Activated CD4-positive, CD25-positive, alpha-beta regulatory T cell (primary cell): ENCODE data around the gene PLXNA4.
"Not testable (repeated sequence)": the region's sequence is repeated elsewhere in the genome, so short reads cannot be mapped to it uniquely, and the experiment has no call there.

ENCODE experiments used
- DNase-seq, 4 experiments: peaks; one replicate each; lab custom pipeline; 2025; lab: John Stamatoyannopoulos, UW

The PLXNA4 gene

DNA sequence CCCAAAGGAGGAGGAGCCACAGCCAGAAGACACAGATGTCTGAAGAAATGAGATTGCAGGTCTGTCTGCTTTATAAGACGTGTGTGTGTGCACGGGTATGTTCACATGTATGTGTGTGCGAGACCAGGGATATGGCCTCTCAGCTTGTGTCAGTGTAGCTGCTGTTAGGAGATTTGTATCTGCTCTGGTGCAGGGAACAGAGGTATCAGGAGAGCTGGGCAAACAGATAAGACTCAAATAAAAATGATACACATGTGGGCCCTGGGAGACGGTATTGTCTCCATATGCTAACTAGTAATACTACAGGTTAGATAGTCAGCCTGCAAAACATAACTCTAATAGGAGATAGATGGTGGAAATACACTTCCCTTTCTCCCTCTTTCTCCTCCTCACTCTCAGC is 161.0 kb downstream of the PLXNA4 start:
- DNase-seq, result no peak

DNA sequence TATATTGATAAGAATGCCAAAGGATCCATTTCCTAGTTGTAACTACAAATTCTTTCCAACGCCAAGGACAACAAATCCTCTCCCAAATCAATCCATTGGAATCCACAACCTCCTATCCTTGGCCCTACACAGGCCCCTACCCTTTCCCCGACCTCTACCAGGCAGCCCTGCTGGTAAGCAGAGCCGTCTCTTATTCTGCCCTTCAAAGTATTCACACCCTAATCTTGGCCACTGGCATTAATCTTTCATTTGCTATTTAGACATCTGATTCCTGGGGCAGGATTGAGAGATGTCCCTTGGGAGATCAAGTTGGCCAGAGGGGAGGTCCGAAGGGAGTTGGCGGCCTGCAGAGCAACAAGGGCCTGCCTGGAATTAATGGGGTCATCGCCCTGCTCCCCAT is 161.4 kb downstream of the PLXNA4 start:
- no peak for DNase-seq

DNA sequence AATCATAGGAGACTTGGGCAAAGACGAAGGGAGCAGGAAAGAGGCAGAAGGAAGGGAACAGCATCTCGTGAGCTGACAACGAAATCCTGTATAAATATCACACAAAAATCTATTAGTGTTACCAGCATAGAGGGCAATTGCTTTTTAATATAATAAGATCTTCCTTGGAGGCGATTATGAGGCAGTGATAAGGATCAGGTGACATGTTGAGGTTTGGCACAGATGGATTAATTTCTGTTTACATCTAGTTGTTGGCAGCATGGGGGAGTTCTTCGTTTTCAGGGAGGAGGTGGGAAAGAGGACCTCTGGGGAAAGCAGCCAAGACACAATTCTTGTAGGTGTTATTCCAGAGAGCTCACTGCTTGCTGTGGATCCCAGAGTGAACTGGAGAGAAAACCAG is 163.8 kb downstream of the PLXNA4 start:
- DNase-seq, result no peak

DNA sequence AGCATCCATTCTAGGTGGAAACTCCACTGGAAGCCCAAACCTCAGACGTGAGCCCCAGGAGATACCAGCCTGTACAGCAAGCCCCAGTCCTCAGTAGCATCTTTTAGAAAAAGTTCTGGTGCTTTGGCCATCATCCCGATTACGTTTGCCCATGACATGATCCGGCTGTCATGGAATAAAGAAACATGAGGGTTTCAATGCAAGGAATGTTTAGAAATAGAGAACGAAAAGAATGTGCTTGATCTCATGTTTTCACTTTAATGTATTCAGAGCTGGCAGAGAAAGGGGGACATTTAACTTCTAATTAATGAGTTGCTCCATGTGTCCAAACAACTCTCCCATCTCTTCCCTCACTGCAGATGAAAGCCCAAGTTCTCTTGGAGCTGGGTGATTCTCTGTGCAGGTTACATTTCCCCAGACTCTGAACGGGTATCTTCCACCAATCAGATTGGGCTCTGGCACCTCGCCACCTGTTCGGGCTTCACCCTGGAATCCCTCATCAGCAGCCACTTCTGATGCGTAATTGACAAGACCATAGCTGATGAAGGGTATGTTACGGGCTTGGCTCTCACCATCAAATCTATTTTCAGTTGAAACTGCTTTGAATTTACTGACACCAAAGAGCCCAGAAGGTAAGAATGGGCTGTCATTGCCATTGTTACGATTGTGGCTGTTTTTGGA is 165.3 kb downstream of the PLXNA4 start:
- DNase-seq, result no peak

DNA sequence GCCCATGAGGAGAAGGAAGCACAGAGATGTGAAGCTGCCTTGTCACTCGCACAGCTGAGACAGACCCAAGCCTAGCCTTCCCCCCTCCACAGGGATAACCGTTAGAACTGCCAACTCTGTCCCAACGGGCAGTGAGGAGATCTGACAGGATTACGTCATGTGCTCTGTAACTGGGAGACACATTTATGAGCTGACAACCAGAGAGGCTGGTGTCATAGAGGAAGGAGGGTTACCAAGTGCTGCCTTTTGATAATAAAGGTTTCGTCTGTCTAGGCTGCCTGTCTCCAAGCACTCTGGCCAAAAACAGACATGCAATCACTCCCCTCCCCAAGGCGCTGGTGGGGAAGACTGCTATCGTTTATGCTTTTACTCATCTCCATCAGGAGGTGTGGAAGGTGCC is 165.9 kb downstream of the PLXNA4 start:
- no peak for DNase-seq

DNA sequence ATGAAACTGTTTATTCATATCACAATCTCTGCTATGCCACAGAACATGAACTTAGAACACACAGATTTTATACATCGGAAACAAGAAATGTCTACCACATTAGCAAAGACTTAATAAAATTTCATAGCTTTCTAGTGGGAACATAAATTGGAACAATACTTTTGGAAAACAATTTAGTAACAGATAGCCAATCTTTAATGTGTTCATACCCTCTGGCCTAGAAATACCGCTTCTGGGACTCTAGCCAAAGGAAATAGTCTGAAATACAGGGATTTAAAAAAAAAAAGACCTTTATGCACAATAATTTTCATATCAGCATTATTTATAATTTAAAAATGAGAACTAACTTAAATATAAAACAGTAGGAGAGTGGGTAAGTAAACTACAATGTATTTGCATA is 168.5 kb downstream of the PLXNA4 start:
- DNase-seq, result no peak

DNA sequence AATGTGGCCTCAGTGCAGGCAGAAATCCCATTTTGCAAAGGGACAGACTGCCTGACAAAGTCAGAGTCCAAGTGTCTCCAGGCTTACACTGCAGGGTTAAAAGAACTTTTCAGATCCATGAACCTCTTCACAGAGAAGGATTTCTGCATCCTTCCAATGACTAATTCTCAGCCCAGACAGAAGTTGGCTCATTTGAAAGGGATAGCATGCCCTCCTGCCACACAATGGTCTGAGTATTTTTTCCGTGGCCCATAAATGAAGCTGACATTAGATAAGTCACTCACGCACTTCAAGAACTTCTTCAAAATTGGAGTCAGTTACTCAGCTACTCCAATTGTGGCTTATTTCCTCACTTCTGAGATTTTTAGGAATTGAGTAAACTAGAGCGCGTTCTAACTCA is 170.2 kb downstream of the PLXNA4 start:
- DNase-seq, result no peak

DNA sequence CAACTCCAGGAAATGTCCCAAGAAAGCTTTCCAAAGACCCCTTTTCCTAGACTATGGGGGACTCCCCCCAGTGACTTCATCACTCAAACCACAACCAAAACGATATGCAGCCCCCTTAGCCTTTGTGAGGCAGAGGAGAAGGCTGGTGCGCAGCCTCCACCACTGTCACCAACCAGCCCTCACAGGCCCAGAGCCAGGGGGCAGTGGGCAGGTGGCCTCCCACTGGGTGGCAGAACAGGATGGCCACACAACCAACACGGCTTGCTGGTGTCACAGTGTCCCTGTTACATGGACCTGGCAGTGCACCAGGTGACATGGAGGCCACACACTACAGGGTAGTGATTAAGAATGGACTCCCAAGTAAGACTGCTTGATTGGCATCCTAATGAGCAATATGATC is 172.0 kb downstream of the PLXNA4 start:
- no peak for DNase-seq

DNA sequence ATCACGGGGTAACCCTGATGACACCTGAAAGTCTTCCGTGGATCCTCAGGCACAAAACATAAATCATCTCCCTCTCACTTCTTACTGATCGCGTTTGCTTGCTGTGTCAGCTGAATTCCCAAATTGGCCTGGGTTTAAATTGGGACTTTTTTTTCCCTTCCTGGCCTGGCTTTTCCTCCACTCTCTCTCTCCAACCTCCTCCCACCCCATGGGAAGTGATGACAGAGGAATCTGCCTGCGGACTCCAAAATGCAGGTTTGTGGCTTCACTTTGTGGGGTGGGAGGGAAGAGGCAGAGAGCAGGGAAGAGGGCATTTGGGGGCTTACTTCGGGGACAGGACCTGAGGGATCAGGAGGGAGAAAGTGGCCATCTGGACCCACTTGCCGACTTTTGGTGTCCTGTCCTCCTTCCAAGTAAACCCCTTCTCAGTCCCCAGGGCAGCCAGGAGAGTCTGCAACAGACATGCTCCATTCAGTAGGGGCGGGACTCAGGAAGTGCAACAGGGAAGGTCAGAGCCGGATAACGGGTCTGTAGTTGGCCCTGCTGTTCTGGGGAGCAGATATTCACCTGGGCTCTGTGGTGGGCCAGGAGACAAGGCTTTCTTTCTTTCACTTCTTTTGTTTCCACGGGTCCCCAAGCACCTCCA is 172.7 kb downstream of the PLXNA4 start:
- no peak for DNase-seq

DNA sequence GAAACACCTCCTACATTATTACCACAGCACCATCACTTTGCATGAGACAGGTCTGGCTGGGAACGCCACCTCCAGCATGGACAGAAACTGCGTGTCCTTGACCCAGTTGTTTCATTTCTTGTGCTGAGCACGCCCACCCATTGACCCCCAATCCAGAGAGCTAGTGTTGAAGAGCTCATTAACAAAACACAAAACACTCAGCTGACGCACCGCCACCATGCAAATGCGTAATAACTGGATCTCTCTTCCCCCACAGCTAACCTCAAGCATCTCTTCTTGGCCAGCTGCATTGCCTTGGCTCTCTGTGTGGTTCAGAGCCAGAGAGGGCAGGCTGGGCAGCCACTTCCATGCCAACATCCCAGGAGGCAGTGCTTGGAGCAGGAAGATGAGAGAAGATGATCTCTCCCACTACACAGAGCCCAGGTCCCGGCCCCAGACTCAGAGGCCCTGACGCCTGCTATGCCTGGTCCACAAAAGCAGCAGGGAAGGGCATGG is 173.5 kb downstream of the PLXNA4 start:
- DNase-seq, result no peak

DNA sequence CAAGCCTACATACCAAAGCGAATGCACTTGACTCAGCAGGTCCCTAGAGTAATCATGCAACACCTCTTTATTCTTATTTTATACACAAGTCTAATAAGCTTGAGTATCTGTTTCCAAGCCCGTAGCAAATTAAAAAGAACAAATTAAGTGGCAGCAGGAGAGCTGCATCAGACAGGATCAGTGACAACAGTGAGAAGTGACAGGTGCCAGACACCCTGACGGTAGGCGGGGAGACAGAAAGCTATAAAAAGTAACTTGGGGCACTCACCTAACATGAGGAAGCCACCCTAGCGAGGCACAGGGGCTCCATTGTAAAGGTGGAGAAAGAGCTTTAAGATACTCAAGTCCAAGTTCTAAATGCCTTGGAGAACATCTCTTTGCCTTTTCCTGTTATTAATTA is 174.2 kb downstream of the PLXNA4 start:
- no peak for DNase-seq

DNA sequence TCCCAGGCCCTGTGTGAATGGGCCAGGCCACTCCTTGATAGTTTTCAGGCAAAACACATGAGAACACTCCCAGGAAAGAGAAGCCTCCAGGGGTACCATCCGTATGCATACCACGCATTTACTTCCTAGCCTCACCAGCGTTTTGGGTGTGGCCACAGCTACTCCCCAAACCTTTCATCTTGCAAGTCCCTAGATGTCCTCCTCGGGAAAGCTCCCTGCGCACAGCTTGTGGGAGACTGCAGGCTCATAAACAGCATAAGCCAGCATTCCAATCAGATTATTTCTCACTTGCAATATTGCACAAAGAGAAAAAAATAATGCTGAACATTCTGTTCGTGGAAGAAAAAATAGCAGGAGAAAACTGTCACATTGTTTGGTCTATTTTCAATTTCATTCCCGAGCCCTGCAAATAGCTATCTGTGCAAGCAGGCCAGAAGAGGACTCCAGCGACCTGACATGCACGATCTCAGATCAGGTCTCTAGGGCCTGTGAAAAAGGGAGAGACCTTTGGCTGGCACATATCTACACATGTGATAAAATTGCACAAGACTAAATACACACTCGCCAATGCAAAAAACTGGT is 175.6 kb downstream of the PLXNA4 start:
- no peak for DNase-seq

DNA sequence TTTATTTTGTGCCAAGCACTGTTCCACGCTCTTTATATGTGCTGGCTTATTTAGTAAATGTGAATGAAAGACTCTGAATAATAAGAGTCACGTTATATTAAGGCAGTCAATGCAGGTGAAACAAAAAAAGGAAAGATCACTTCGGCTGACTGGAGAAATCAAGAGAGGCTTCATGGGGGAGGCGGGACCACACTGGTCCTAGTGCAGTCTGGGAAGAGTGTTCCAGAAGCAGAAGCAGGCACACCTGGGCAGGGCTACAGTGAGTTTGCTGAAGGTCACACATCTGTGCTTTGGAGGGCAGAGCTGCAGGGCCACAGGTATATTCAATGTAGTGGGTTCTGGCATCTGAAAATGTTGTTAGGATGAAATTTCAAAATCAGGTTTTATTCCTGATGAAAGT is 176.9 kb downstream of the PLXNA4 start:
- DNase-seq, result no peak

DNA sequence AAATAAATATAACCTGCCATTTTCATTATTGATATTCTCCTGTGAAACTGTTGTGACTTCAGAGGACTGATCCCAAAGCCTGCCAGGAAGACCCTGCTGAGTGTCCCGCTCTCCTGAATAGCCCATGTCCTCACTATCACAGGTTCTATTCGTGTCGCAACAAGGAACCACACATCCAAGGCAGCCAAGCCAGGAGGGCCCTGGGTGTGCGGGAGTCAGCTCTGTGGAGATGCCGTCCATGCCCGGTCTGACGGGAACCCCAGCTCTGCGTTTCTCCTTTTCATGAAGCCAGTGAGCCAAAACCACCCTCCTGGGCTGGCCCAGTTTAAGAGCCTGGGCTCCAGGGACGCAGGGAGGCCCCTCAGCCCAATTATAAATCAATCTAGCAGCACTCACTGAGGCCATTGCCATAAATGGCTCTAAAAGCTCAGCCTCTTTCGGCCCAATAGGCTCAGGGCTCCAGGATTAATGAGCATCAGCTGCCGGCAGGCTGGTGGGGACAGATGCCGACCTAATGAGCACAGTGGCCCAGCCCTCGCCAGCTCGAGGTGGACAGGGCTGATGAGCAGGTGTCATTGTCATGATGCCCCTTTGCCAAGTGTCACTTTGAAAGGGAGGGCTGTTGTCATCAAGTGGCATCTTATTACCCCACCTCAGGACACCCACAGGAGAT is 177.9 kb downstream of the PLXNA4 start:
- DNase-seq, result no peak

DNA sequence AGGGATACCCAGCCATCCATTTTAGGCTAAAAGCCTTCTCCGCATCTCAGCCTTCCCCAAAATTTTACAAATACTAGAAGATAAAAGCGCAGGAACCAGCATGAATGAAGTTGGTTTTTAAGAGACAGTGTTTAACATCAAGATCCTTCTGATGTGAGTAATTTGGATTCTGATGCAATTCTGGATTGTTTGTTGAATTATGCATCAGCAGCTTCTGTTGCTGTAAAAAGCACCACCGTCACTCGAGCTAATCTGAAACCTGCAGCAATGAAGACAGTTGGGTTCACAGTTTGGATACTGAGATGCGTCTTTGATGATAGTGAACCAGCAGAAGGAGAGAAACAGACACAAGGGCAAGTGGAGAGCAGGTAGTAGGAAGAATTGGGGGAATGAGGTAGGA is 179.2 kb downstream of the PLXNA4 start:
- DNase-seq, result no peak

DNA sequence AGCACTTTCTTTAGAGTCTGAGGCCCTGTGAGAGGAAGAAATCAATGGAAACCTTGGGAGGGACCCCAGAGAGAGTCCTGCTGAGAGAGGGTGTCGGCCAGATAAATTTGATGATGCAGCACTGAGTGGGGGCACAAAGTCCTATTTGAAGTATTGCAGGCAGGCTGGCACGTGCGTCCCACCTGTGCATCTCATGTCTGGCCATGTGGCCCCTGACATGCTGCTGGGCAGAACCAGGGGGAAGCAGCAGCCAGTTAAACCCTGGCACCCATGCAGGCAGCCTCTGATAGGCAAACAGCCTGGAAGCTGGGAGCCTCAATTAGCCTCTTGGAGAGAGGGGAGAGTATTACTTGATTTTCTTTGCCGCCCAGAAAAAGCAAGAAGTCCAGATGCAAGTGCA is 180.9 kb downstream of the PLXNA4 start:
- no peak for DNase-seq

DNA sequence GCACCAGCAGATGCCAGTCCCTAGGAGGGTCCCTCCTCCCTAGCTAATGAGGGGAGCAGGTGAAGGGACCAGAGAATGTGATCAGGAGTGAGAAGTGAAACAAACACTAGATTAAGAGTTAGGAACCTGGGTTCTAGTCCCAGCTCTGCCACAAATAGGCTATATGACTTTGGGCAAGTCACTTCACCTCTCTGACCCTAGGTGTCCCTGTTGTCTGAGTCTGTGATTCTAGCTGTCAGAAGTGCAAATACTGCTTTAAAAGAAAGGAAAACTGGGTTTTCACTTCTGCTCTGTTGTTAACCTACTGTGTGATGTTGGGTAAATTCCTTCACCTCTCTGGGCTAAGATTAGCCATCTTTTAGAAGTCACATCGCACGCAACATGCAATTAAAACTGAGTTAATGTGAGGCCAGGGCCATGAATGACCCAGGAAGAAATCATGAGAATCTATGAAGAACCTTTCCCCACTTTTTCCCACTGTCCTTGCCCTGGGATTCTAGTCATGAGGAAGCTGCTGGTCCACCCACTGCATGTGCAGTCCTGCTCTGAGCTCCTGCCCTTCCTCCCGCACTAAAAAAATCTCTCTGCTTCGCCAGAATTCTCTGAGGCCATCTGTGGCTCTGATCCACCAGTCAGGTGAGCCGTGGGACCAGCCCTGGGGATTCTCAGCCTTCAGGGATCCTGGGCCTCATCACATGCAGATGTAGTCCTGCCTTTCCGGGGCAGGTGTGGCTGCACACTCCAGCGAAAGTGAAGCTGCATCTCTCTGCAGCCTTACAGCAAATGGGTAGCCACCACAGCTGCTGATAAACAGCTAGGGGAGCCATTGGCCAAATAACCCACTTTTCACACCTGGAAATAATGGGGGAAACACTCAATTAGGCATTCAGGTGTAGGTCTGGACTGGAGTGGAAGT is 181.7 kb downstream of the PLXNA4 start:
- no peak for DNase-seq

DNA sequence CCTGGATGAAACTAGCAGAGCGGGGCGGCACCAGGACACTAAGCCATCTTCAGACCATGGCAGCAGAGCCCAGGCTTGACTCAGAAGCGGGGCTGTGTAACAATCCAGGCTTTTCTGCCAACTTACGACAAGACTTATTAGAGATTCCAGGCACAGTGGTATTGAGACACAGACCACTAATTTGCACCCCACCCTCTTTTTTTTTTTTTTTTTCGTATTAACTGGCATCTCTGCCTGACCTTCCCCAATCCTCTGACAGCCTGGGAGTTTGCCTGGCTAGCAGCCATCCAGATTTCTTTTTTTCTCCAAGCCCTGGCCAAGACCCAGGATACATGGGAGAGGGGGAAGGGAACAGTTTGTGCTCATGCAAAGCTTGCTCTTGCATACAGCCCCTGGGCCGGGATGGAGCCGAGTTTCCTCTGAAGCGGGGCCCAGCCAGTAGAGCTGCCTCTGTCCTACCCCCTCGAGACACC is 182.4 kb downstream of the PLXNA4 start:
- DNase-seq, result no peak

DNA sequence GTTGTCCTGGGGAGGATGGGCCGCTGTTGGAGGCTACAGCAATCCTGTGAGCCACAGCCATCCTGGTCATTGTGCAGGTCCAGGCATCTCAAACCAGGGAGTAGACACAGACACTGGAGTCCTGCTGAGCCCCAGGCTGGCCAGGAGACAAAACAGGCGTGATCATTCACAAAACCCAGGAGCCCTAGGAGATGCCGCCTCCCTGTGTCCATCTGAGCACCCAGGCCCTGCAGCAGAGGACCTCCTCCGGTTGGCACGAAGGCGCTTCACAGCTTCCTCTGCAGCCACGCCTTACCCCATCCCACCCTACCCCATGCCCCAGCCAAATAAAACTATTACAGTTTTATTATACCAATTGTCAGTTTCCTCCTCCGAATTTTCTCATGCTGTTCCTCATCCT is 183.6 kb downstream of the PLXNA4 start:
- DNase-seq, result no peak

DNA sequence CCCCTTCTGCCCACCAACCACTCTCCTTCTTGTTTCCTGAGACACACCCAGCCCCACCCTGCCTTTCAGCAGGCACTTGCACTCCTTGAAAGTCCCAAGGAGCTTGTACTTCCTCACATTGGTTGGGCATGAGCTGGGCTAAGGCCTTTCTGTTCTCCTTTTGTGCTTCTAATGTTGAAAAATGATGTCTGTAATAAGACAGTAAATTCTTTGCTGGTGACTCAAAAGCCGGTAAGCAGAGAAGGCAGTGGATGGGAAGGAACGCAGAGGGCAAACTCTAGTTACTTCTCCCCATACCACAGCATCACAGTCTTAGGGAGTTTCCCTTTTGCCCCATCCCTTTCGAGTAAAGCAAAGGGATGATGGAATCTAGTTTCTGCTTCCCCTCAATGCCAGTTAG is 185.6 kb downstream of the PLXNA4 start:
- no peak for DNase-seq

DNA sequence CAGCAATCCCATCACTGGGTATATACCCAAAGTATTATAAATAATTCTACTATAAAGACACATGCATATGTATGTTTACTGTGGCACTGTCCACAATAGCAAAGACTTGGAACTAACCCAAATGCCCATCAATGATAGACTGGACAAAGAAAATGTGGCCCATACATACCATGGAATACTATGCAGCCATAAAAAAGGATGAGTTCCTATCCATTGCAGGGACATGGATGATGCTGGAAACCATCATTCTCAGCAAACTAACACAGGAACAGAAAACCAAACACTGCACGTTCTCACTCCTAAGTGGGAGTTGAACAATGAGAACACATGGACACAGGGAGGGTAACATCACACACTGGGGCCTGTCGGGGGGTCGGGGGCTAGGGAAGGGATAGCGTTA is 186.2 kb downstream of the PLXNA4 start:
- DNase-seq, result not testable (repeated sequence)

DNA sequence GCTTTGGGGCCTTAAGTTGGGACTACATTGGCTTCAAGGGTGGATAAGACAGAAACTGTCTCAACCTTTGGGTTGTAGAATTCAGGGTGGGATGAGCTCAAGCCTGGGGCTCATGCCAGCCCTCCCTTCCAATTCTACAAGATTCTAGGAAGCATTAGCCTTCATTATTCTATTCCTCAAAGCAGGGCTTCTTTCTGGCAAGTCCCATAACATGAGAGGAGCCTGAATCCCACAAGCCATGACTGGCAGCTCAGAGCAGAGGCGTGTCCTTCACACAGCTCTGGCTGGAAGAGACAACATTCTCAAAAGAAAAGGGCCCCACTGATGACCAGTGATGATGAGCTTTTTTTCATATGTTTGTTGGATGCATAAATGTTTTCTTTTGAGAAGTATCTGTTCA is 187.6 kb downstream of the PLXNA4 start:
- DNase-seq, result no peak
